GM18526 (cell line): ENCODE data around the gene KSR2.

Source experiments
- POLR2A ChIP-seq: IDR thresholded peaks from 3 replicates; pipeline ENCODE4 v1.6.1; 2011; ENCODE audit not compliant: insufficient read length; ENCODE audit errors: extremely low read depth

The KSR2 gene

DNA sequence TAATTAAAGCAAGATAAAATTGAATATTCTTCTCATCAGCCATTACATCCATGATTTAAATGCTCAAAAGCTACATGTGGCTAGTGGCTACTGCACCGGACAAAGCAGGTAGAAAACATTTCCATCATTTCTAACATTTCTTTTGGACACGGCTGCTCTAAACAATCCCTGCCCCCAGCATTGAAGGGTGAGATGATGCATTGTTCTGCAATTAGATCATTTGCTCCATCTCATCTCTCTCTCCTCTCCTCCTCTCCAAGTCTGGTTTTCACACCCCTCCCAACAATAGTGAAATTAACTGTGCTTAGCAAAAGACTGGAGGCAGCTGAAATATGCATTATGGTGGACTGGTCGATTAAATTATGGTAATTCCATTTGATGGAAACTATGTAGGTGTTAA lies 288.5 kb downstream of the KSR2 start:
- TF ChIP-seq POLR2A = no peak

- TF ChIP-seq POLR2A = no peak
Observed at GRCh38 chr12:117679776-117680175, 289.0 kb downstream of the KSR2 start.

GRCh38 chr12:117674763-117675162 lies 294.0 kb downstream of the KSR2 start:
- no peak for TF ChIP-seq POLR2A

DNA sequence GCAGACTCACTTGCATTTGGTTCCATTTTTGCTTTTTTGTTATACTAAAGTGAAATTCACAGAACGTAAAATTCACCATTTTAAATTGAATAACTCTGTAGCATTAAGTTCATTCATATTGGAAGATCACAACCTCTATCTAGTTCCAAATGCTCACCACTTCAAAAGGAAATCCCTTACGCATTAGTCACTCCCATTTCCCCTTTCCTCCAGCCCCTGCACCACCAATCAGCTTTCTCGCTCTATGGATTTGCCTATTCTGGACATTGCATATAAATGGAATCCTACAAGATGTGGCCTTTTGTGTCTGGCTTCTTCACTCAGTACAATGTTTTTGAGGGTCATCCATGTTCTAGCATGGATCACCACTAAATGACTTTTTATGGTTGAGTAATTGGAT lies 294.5 kb downstream of the KSR2 start:
- TF ChIP-seq POLR2A = no peak

DNA sequence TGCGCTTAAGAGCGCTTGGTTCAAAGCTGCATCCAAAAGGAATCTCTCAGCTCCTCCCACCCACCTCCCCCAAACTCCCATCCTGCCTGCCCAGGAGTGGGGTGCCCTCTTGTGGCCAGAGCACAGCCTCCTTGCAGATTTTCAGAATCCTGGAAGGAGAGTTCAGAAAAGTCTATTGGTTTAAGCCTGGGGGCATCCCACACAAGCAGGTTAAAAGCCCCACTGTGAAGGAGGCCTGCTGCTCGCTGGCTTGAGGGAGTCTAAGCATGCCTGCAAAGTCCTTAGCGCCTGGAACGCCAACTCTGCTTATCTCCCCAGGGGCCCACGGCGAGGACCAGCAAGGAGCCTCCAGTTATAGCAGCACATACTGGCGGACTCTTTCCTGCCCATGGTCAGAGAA lies 297.1 kb downstream of the KSR2 start:
- TF ChIP-seq POLR2A = no peak

DNA sequence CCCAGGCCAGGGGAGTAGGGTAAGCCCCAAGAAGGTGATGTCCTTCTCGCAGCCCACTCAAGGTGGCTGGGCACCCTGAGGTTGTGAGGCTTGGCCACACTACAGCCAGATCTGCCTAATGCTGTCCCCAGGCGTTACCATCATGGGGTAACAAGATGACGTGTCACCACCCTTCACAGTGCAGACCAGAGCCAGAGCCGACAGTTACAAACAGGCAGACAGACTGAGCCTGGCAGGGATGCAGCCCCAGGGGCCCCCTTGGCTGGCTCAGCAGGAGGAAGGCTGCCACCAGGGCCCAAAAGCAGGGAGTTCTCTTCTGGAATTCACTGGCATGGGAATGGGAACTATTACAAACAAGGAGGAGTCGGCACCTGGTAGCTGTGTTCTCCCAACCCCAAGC lies 304.6 kb downstream of the KSR2 start:
- TF ChIP-seq POLR2A = no peak

- no peak for TF ChIP-seq POLR2A
Observed at GRCh38 chr12:117662620-117663395, 306.0 kb downstream of the KSR2 start.

GRCh38 chr12:117662220-117662619 lies 306.6 kb downstream of the KSR2 start:
- no peak for TF ChIP-seq POLR2A

GRCh38 chr12:117661471-117661870 lies 307.3 kb downstream of the KSR2 start:
- no peak for TF ChIP-seq POLR2A

DNA sequence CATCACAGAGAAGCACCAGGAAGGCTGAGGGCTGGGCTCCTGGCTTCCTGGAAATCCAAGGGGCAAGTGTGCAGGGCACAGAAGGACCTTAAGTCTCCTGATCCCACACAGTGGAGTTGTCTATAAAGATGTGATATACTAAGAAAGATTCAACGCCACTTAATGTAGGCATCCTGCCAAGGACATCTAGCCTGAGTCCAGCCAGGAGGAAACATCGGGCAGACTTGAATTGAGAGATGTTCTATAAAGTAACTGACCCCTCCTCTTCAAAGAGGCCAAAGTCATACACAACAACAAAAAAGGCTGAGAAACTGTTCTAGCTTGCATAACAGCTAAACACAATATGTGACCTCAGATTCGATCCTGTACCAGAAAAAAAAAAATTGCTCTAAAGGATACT lies 307.9 kb downstream of the KSR2 start:
- TF ChIP-seq POLR2A = no peak

GRCh38 chr12:117658226-117658625 lies 310.6 kb downstream of the KSR2 start:
- no peak for TF ChIP-seq POLR2A

DNA sequence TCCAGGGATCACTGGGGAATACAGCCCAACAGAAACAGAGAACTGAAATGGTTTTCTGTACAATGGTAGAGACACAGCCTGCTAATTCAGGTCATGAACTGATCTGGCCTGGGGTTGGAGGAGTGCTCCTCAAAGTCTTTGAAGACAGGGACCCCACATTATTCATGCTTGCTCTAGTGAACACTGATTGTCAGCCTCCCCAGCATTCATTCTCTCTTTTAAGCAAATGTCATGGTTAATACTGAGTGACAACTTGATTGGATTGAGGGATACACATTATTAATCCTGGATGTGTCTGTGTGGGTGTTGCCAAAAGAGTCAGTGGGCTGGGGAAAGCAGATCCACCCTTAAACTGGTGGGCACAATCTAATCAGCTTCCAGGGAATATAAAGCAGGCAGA lies 319.0 kb downstream of the KSR2 start:
- no peak for TF ChIP-seq POLR2A

DNA sequence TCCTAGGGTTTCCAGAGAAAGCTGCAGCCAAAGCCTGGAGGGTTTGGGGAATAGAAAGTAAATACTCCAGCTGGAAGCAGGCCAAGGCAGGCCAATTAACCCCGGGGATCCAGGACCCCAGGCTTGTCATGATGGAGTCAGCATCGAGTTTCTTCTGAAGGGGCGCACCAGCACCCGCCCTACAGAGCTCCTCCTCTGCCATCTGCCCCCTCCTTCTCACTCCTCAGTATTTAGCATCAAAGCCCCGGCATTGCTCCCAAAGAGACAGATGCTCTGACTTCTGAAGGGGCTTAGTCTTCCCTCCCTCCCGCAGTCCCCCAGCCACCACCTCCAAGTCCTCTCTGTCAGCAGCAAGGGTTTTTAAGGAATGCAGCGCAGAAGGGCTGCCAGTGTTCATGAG lies 322.3 kb downstream of the KSR2 start:
- TF ChIP-seq POLR2A = no peak

GRCh38 chr12:117645473-117645872 lies 323.3 kb downstream of the KSR2 start:
- no peak for TF ChIP-seq POLR2A

DNA sequence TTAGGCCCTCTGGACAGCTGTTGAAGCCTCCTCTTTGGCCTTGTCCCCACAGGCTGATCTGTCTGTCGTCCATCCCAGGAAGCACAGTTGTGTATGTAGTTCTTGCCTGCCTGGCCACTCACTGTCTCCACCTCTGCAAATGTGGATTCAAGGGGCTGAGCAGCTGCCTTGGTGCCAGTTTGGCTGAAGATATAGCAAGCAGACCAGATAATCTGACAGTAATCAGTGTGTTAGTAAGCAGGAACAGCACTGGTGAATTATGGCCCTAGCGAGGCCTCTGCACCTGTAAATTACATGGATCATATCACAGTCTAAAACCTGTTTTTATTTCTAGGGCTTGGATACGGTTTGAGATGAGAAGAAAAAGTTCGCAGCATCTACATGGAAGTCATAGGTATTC lies 324.8 kb downstream of the KSR2 start:
- TF ChIP-seq POLR2A = no peak

DNA sequence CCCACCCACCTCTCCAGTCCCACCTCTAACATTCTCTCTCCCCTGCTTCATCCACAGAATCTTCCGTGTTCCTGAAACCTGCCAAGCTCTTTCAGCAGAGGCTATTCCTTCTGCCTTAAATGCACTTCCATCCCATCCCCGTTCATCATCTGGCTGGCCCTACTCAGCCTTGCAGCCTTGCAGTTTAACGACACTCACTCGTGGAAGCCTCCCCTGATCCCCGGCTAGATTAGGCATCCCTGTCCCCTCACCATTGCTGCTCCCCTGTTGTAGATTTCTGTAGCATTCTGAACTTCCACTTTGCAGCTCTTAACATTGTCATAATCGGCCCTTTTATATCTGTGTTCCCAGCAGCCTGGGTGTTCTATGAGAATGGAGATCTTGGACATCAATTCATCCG lies 326.9 kb downstream of the KSR2 start:
- TF ChIP-seq POLR2A = no peak

- no peak for TF ChIP-seq POLR2A
Observed at GRCh38 chr12:117640511-117640910, 328.3 kb downstream of the KSR2 start.

GRCh38 chr12:117629454-117629853 lies 339.3 kb downstream of the KSR2 start:
- no peak for TF ChIP-seq POLR2A

GRCh38 chr12:117622741-117623140 lies 346.0 kb downstream of the KSR2 start:
- no peak for TF ChIP-seq POLR2A
